RWPE1 (cell line): ENCODE measurements around the gene NDUFV1.

Source experiments
- CTCF ChIA-PET: fragments of 350-600 bp; sonication (Branson Sonifier 250); formaldehyde crosslinking; extraction: SDS; loops from one replicate; lab custom pipeline; 2021; lab: Yijun Ruan, JAX
- POLR2A ChIA-PET: fragments of 400-600 bp; formaldehyde crosslinking; extraction: SDS; loops from one replicate; lab custom pipeline; 2020; ENCODE audit warnings: antibody characterized with exemption; ENCODE audit not compliant: low non-redundant PET; lab: Yijun Ruan, JAX
- DNase-seq: peaks from one replicate; pipeline ENCODE4 v3.0.0; 2012; ENCODE audit warnings: low spot score
- H3K27ac ChIP-seq: fragments of 450-650 bp; 2 replicates; pipeline ENCODE4 v1.5.1; 2017
- CTCF ChIP-seq: fragments of 450-650 bp; conservative IDR thresholded peaks from 2 replicates; pipeline ENCODE4 v1.5.1; 2017; ENCODE audit warnings: low read depth, mild to moderate bottlenecking

The NDUFV1 gene

DNA sequence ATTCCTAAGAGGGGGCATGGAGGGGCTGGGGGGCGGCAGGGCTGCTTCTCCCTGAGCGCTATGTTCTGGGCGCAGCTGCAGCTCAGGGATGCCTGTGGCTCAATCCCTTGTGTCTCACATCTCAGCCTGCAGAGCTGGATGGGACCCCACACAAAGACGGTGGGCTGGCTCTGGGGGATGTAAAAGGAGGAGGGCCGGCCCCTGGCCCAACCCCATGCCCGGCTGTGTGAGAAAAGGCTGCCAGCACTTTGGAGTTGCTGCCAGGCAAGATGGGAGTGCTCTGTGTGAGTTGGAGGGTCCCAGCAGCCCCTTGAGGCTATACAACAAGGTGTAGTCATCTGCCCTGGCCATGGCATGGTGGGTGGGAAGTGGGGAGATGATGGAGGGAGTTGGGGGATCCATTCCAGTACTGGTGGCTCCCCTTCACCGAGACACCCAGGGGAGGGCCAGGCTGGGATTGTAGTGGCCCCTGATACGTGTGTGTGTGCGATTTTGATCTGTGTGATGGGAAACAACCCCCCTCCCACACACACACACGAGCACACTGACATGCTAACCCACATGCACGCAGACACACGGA, 34.1 kb downstream of the NDUFV1 start:
- ChIA-PET POLR2A (no interaction called here), CTCF (no interaction called here)
- TF ChIP-seq CTCF, result no peak
- no peak for DNase-seq
- no peak overlapping the region for H3K27ac ChIP-seq

DNA sequence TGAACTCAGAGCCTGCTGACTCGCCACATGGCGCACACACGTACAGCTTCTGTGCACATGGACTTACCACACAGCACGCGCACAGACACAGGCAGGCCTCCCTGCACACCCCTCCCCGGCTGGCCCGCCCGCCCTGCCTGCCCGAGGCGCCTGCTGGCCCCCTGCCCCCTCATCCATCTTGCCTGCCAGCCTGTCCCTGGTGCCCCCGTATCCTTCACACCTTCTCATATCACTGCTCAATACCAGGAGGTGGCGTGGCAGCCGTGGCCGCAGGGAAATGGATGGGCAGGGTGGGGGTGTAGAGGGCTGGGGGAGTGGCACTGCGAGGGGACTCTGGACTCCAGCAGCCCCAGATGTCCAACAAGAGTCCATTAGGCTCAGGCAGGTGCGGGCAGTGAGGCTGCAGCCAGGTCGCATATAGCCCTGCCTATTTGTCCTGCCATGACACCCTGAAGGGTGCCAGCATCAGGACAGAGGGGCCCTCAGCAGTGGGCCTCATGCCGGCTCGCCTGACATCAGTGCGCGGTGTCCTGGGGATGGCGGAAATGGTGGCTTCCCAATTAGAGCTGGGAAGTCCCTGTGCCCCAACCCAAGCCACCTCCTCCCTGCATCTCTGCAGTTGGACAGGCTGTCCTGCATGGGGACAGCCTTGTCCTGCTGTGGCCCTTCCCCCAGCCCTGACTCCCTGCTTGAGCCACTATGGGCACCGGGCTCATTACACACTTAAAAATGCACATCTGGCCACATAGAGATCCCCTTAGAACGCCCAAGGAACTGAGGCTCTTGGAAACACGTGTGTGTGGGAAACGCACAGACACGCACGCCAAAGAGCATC, 34.8 kb downstream of the NDUFV1 start:
- H3K27ac ChIP-seq, result no peak overlapping the region
- CTCF ChIA-PET, result no interaction called here
- no peak for TF ChIP-seq CTCF
- POLR2A ChIA-PET, result no interaction called here
- no peak for DNase-seq

- ChIA-PET POLR2A (no interaction called here), CTCF (no interaction called here)
- no peak for DNase-seq
- no peak overlapping the region for H3K27ac ChIP-seq
- no peak for TF ChIP-seq CTCF
Observed at GRCh38 chr11:67642173-67643120, 35.7 kb downstream of the NDUFV1 start.

- ChIA-PET CTCF (interaction anchor here (0.9 kb wide), 1 partner anchor 15 kb away, joined by 3 read pairs; no protein-coding TSS in a partner anchor), POLR2A (no interaction called here)
- H3K27ac ChIP-seq, result no peak overlapping the region
Observed at GRCh38 chr11:67644042-67644441, 37.3 kb downstream of the NDUFV1 start.

DNA sequence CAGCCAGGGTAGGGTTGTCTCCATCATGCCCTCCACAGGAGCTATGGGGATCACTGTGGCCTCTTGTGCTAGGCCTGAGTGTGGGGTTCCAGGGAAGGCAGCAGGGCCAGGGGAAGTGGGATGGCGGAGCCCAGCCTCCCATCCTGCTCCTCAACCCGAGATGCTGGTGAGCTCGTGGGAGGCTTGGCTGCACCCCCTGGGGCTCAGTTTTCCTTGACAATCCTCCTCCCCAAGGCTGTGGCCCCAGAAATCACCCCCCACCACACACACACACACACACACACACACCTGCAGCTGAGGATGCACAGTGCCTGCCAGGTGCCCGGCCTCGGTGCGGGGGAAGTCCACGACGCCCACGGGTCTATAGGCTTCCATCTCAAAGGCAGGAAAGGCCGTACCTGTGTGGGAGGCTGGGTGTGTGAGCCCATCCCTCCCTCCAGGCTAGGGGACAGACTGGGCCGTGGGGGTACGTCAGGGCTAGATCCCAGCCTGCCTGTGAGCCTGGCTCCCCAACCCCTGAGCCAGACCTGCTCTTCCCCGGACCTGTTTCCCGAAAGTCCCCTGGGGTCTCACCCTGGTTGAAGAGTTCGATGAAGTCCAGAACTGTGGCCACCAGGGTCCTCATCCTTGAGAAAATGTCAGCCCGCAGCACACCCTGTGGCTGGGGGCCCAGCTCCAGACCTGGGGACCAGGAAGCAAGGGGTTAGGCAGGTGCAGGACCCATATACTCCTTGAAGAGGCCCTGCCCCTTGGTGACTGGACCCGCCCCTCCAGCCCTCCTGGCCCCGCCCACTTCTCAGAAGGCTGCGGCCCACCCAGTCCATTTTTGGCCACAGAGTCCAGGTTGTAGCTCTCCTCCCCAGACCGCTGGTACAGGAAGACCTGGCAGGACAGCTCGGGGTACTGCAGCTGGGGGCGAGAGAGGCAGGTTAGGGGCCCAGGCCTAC, 38.0 kb downstream of the NDUFV1 start:
- H3K27ac ChIP-seq, result no peak overlapping the region
- ChIA-PET CTCF (interaction anchor here (0.6 to 1.2 kb wide), 4 partner anchors 11 to 78 kb away, joined by 3 to 6 read pairs (median 4); no protein-coding TSS in a partner anchor), POLR2A (no interaction called here)
- TF ChIP-seq CTCF, result no peak
- no peak for DNase-seq

More at GRCh38 chr11:67644042-67644441, 37.3 kb downstream of the NDUFV1 start:
- TF ChIP-seq CTCF, result 0 out of 2 replicates have a peak, but pooled peaks have one; percentile 11
- peak; percentile 34 for DNase-seq
